Measurements from ENCODE around the gene GCK. TPM values are rescaled to one million over a fixed set of nuclear protein-coding genes. Genes with fewer than 3 reads are reported as not detected.

Gene GCK
- total RNA-seq, 1 experiment from 2014 or later: not detected

GRCh38 chr7:44111761-44112160, 77.5 kb downstream of the GCK start:
- peaks cover 79% of the 10 kb centered on the region for H3K36me3 ChIP-seq
- no peak for DNase-seq
- no peaks in the 10 kb centered on the region for H3K27me3 ChIP-seq
- H3K9me3 ChIP-seq: no peaks in the 10 kb centered on the region
- H3K4me3 ChIP-seq: no peak overlapping the region

- no peaks in the 10 kb centered on the region for H3K9me3 ChIP-seq
- H3K27me3 ChIP-seq: no peaks in the 10 kb centered on the region
- H3K4me3 ChIP-seq: no peak overlapping the region
- no peak for DNase-seq
- H3K36me3 ChIP-seq: peaks cover 76% of the 10 kb centered on the region
Observed at GRCh38 chr7:44110719-44111635, 78.3 kb downstream of the GCK start.

DNA sequence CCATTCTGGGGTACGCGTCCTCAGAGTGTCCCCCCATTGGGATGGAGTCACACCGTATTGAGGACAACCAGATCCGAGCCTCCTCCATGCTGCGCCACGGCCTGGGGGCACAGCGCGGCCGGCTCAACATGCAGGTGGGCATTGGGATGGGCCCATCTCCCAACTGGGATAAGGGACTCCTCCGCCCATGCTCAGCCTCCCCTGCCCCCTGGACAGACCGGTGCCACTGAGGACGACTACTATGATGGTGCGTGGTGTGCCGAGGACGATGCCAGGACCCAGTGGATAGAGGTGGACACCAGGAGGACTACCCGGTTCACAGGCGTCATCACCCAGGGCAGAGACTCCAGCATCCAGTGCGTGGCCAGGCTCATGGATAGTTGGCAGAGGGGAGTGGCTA, 79.2 kb downstream of the GCK start:
- peaks cover 75% of the 10 kb centered on the region for H3K36me3 ChIP-seq

GRCh38 chr7:44108768-44109750, 80.2 kb downstream of the GCK start:
- Histone ChIP-seq H3K4me3 (no peak overlapping the region), H3K36me3 (peaks cover 66% of the 10 kb centered on the region), H3K27me3 (no peaks in the 10 kb centered on the region), H3K9me3 (no peaks in the 10 kb centered on the region)
- DNase-seq: no peak

More for the DNA sequence above, 79.2 kb downstream of the GCK start:
- Histone ChIP-seq H3K27me3 (no peaks in the 10 kb centered on the region), H3K9me3 (no peaks in the 10 kb centered on the region), H3K4me3 (no peak overlapping the region)
- no peak for DNase-seq

DNA sequence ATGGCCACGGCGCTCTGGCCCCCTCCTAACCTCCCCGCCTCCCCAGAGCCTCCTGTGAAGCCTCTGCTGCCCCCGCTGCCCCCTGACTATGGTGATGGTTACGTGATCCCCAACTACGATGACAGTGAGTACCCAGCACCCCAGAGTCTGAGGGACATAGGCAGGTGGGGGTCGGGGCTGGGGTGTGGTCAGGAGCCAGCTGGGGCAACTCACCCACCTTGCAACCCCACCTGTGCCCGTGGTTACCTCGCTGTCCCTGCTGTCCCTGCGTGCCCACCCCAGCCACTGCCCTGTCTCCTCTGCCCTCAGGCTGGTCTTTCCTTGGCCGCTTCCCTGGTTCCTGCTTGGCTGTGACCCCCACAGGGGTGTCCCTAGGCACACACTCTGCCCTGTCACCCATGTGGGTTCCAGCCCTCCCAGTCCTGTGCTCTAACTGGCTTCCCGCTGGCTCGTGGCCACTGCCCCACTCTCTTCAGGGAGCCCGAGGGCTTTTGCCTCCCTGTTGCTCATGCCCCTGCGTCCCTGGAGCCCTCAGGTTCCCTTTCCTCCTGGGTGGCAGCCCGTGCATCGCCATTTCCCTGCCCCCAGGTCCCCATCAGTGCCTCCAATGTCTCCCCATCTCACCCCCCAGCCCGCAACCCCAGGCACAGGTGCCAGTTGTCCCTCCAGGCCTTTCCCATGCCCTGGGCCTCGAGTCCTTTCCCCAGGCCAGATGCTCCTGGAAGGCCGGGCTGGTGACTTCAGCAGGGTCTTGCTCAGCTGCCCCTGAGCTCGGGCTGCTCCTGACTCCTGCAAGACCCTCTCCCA, 81.1 kb downstream of the GCK start:
- no peak for DNase-seq
- Histone ChIP-seq H3K27me3 (no peaks in the 10 kb centered on the region), H3K4me3 (no peak overlapping the region), H3K36me3 (peaks cover 59% of the 10 kb centered on the region), H3K9me3 (no peaks in the 10 kb centered on the region)

DNA sequence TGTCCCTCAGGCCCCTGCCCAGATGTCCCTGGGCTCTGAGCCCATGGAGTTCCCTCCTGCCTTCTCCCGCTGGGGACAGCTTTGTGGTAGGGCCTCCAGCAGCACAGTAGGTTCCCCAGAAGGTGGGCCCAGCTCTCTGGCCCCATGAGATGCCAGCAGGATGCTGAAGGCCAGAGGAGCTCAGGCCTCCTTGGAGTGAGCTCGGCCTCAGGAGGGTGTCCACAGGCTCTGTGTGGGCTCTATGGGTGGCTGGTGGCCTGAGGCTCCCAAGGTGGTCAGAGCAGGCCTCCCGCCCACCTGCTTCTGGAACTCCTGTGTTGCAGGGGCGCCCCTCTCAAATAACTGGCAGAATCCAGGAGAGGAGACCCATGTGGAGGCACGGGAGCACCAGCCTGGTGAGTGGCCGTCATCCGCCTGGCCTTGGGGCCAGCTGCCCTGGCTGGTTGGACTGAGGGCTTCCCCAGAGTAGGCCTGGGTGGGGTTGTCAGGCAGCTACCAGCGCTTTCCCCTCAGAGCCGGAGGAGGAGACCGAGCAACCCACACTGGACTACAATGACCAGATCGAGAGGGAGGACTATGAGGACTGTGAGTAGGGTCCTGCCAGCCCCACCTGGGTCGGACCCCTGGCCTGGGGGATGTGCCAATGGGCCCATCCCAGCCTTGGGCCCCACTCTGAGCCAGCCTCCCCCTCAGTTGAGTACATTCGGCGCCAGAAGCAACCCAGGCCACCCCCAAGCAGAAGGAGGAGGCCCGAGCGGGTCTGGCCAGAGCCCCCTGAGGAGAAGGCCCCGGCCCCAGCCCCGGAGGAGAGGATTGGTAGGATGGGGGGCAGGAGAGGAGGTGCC, 81.9 kb downstream of the GCK start:
- no peaks in the 10 kb centered on the region for H3K27me3 ChIP-seq
- H3K9me3 ChIP-seq: no peaks in the 10 kb centered on the region
- H3K36me3 ChIP-seq: peaks cover 51% of the 10 kb centered on the region
- H3K4me3 ChIP-seq: no peak overlapping the region
- DNase-seq: no peak

DNA sequence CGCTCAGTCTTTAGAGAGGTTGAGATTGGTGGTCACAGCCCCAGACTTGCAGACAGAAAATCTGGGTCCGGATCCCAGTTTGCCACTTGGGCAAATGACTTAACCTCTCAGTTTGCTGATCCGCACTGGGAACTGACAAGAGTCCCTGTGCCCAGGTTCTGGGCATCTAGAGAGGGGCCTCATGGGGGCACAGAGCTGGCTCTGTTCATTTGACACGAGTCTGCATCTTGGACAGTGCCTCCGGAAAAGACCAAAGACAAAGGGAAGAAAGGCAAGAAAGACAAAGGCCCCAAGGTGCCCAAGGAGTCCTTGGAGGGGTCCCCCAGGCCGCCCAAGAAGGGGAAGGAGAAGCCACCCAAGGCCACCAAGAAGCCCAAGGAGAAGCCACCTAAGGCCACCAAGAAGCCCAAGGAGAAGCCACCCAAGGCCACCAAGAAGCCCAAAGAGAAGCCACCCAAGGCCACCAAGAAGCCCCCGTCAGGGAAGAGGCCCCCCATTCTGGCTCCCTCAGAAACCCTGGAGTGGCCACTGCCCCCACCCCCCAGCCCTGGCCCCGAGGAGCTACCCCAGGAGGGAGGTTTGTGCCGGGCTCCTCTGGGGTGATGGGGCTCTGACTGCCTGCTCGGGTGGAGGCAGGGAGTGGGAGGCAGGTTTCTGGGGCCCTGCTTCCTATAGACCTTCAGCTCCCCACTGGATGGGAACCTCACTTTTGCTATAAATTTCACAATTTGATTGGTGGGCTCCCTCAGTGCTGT, 82.8 kb downstream of the GCK start:
- no peak for DNase-seq

DNA sequence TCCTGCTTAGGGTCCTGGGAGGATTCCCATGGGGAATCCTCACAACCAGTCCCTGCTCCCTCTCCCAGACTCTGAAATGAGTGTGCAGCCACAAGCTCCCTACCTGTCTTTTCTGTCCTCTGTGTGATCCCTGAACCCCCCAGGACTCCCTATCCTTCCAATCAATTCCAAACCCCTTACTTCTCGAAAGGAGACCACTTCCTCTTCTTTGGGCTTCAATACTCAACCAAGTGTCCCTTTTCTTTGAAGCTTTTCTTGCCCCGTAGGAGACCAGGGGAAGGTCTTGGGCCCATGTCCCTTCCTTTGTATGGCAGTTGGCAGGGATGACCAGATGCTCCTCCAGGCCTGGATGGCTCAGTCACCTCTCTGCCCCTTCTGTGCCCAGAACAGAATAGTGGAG, 83.4 kb downstream of the GCK start:
- DNase-seq: no peak
- Histone ChIP-seq H3K9me3 (no peaks in the 10 kb centered on the region), H3K36me3 (peaks cover 38% of the 10 kb centered on the region), H3K27me3 (no peaks in the 10 kb centered on the region), H3K4me3 (peak overlapping the region; percentile 78)

More for the DNA sequence above, 82.8 kb downstream of the GCK start:
- H3K4me3 ChIP-seq: no peak overlapping the region
- no peaks in the 10 kb centered on the region for H3K9me3 ChIP-seq
- peaks cover 44% of the 10 kb centered on the region for H3K36me3 ChIP-seq
- no peaks in the 10 kb centered on the region for H3K27me3 ChIP-seq

DNA sequence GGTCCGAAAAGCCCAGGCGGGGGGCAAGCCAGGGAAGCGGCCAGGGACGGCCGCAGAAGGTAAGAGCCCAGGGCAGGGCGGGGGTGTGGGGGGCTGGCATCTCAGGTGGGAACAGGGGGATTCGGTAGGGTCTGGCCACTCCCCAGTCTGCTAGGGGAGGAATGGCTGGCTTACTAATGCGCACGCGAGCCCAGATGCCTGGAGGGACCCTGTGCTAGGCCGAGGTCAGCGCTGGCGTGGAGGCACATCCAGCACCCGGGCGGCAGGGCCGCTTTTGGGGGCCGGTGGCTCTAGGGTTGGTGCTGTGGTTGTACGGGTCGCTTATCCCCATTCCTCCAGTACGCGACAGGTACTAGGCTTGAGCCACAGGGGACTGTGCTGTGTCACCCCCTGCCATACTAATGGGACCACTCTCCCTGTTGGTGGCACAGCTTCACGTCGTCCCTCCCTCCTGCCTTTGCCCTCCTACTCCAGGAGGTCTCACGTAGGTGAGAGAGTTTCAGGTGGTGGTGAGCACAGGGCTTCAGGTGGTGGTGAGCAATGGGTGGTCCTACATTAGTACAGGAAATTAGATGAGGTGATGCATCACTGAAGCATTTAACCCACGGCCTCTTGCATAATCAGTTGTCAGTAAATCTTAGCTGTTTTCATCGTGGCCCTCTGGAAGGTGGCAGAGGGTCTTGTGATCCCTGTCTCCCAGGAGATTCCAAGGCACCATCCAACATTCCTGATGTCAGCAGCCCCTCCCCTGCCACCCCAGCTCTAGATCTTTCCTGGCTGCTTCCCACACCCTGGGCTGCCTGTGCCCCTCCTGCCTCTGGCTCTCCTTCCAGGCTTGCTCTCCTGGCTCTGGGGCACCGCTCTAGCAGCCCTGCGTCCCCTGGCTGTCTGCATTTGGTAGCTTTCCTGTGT, 84.1 kb downstream of the GCK start:
- peak overlapping the region; percentile 78 for H3K4me3 ChIP-seq
- no peaks in the 10 kb centered on the region for H3K9me3 ChIP-seq
- DNase-seq: peak; percentile 44
- H3K27me3 ChIP-seq: no peaks in the 10 kb centered on the region
- H3K36me3 ChIP-seq: peaks cover 32% of the 10 kb centered on the region

DNA sequence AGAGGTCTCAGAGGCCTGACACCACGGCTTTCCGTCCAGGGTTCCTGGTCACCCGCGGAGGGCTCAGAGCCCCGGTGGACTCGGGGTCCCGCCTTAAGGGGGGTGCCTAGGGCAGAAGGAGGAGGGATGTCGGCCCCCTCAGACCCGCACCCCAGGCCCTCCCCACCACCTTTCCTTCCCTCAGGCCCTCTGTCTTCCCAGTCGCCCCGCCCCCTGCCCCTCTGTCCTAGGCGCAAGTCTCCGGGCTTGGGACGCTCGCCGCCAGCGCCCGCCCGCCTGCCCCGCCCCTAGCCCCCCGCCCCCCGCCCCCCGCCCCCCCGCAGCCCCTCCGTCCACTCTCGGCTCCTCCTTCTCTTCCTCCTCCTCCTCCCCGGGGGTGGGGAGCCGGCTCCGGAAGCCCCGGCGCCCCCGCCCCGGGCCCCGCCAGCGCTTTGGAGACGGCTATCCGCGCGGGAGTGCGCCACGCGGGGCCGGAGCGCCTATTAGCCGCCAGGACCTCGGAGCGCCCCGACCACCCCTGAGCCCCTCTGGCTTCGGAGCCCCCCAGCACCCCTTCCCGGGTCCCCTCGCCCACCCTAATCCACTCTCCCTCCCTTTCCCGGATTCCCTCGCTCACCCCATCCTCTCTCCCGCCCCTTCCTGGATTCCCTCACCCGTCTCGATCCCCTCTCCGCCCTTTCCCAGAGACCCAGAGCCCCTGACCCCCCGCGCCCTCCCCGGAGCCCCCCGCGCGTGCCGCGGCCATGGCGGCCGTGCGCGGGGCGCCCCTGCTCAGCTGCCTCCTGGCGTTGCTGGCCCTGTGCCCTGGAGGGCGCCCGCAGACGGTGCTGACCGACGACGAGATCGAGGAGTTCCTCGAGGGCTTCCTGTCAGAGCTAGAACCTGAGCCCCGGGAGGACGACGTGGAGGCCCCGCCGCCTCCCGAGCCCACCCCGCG, 85.0 kb downstream of the GCK start, which contains the start of gene AEBP1:
TSS of gene AEBP1 (plus strand) at position 423 of the 937 bp plus-strand sequence. CDS start at position 744, 321 bp downstream.
- H3K9me3 ChIP-seq: no peaks in the 10 kb centered on the region
- H3K4me3 ChIP-seq: peak within 1 kb of the TSS; percentile 78
- DNase-seq: peak; percentile 66
- H3K27me3 ChIP-seq: no peaks in the 10 kb centered on the region
- H3K36me3 ChIP-seq: peaks cover 23% of the 10 kb centered on the region

- Histone ChIP-seq H3K9me3 (no peaks in the 10 kb centered on the region), H3K4me3 (no peak overlapping the region), H3K27me3 (no peaks in the 10 kb centered on the region), H3K36me3 (peaks cover 20% of the 10 kb centered on the region)
- DNase-seq: no peak
Observed at GRCh38 chr7:44103566-44103922, 85.7 kb downstream of the GCK start.

DNA sequence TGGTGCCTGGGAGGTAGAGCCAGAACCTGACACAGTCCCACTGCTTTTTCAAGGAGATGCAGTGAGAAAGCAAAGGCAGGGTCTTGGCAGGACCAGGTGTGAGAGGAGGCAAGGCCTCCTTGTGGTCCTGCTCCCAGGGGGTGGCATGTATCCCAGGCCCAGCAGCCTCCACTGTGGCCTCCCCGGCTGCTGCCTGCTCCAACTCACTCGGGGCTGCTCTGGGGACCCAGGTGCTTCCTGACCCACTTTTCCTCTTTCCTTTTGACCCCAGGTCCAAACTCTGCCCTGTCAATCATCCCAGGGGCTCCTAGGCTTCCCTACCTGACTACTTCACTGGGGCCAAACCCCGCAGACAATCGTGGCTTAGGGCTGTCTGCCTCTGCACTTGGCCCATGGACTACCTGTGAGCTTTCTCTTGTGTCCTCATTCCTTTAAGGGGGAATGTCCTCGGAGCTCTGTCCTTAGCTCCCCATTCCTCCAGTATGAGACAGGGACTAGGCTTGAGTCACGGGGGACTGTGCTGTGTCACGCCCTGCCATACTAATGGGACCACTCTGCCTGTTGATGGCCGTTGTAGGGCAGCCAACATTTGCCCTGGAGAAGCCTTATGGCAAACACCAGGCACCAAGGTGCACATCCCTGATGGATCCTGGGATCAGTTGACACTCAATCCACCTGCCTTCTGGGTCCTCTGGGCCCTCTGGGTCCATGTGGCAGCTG, 86.2 kb downstream of the GCK start:
- H3K4me3 ChIP-seq: no peak overlapping the region
- peaks cover 18% of the 10 kb centered on the region for H3K36me3 ChIP-seq
- DNase-seq: no peak
- no peaks in the 10 kb centered on the region for H3K27me3 ChIP-seq
- H3K9me3 ChIP-seq: no peaks in the 10 kb centered on the region

Data from MG63 (cell line).